IPS-15b (cell line): ENCODE results near the gene TUBGCP2.
A peak's percentile ranks its signal among the peaks of the same experiment; 100 is the strongest.
"Not testable (repeated sequence)": the region's sequence is repeated elsewhere in the genome, so short reads cannot be mapped to it uniquely, and the experiment has no call there.

Experiments
- H3K27me3 ChIP-seq: one replicate; pipeline ENCODE4 v1.6.1; 2013; ENCODE audit warnings: low read length; ENCODE audit not compliant: control insufficient read depth, insufficient read depth
- H3K36me3 ChIP-seq: one replicate; pipeline ENCODE4 v1.6.1; 2013; ENCODE audit warnings: low read length; ENCODE audit not compliant: control insufficient read depth, insufficient read depth
- H3K4me1 ChIP-seq: one replicate; pipeline ENCODE4 v1.6.1; 2013; ENCODE audit warnings: mild to moderate bottlenecking, low read length; ENCODE audit not compliant: control insufficient read depth, insufficient read depth
- H3K4me3 ChIP-seq: one replicate; pipeline ENCODE4 v1.5.1; 2013; ENCODE audit warnings: low read depth, low read length
- H3K9ac ChIP-seq: one replicate; pipeline ENCODE4 v1.6.1; 2013; ENCODE audit warnings: low read depth, mild to moderate bottlenecking, low read length
- H3K9me3 ChIP-seq: one replicate; pipeline ENCODE4 v1.6.1; 2013; ENCODE audit warnings: mild to moderate bottlenecking, low read length; ENCODE audit not compliant: control insufficient read depth, insufficient read depth

Gene TUBGCP2

DNA sequence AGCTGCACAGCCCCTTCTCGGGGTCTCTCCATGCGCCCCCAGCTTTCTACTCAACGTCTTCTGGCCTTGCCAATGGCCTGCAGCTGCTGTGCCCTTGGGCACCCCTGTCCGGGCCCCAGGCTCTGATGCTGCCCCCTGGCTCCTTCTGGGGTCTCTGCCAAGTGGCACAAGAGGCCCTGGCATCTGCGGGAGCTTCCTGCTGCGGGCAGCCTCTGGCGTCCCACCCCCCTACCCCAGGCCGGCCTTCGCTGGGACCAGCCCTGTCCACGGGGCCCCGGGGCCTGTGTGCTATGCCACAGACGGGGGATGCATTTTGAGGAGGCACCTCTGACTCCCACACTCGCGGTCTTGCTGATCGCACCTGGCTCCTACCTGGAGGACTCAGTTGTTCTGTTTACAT, 68.7 kb downstream of the TUBGCP2 start:
- H3K36me3 ChIP-seq, result no peaks in the 10 kb centered on the region
- peaks cover 11% of the 10 kb centered on the region for H3K27me3 ChIP-seq
- no peaks in the 10 kb centered on the region for H3K4me1 ChIP-seq
- H3K9ac ChIP-seq, result no peak overlapping the region
- no peaks in the 10 kb centered on the region for H3K9me3 ChIP-seq
- no peak overlapping the region for H3K4me3 ChIP-seq

DNA sequence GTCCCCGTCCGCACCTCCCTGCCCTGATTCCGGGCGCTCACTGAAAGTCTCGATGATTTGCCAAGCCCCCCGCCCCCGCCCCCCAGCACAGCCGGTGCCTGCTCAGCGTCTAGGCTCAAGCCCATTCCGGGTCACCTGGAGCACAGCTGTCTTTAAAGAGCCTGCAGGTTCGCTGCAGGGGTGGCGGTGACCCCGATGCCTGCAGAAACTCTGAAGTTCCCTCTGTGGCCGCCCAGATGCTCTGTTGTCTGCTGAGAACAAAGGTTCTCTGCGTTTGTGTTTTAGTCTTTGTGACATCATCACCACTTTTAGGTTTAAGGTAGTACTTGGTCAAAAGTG, 70.2 kb downstream of the TUBGCP2 start:
- H3K4me1 ChIP-seq, result no peaks in the 10 kb centered on the region
- no peaks in the 10 kb centered on the region for H3K9me3 ChIP-seq
- peaks cover 16% of the 10 kb centered on the region for H3K27me3 ChIP-seq
- peak overlapping the region; percentile 60 for H3K9ac ChIP-seq
- peak overlapping the region; percentile 50 for H3K4me3 ChIP-seq
- H3K36me3 ChIP-seq, result no peaks in the 10 kb centered on the region

DNA sequence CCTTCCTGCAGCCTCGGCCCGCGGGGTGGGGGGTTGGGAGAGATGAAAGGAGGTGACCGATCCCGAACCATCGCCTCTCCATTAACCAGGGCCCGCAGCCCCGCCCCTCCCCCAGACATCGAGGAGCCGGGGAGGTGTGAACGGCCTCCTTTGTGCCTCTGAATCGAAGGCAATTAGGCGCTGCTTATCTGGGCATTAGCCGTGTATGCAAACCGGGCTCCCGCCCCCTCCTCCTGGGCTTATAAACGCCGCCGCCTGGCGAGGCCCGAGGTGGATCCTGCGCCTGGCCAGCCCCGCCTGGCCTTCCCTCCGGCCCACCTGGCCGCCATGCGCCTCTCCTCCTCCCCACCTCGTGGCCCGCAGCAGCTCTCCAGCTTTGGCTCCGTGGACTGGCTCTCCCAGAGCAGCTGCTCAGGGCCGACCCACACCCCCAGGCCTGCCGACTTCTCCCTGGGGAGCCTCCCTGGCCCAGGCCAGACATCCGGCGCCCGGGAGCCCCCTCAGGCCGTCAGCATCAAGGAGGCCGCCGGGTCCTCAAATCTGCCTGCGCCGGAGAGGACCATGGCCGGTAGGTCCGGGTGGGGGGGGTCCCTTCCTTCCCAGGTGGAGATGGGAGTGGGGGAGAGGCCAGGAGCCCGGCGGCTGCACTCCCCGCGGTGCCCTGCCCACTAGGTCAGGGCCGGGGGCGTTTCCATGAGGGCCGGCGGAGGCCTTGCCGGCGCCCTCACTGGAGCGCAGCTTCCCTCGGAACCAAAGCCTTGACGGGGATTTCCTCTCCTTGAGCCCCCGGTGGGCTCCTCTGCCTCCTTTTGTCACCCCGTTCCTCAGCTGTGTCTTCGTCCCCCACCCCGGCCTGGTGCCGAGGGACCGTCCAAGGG, 70.8 kb downstream of the TUBGCP2 start, which contains the start of gene VENTX:
VENTX (plus strand) TSS at position 268 of the 878 bp plus-strand sequence; CDS start at position 328, 60 bp downstream.
- Histone ChIP-seq H3K9me3 (no peaks in the 10 kb centered on the region), H3K4me3 (peak within 1 kb of the TSS; percentile 50), H3K27me3 (peaks cover 18% of the 10 kb centered on the region), H3K4me1 (no peaks in the 10 kb centered on the region), H3K36me3 (no peaks in the 10 kb centered on the region), H3K9ac (peak within 1 kb of the TSS; percentile 60)

DNA sequence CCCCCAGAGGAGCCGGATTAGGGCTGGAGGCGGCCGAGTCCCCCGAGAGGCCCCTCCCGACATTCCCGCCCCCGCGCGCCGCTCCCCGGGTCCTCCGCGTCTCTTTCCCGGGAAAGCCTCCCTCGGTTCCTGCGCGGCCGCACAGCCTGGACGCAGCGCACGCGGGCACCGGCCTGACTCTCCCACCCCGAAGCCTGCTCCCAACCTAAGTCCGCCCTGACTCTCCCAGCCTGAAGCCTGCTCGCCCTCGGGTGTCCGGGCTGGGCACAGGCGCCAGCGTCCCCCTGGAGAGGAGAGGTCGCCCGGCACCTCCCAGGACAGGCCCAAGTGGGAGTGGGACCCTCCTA, 71.5 kb downstream of the TUBGCP2 start:
- no peaks in the 10 kb centered on the region for H3K9me3 ChIP-seq
- H3K27me3 ChIP-seq, result peaks cover 18% of the 10 kb centered on the region
- peak overlapping the region; percentile 37 for H3K9ac ChIP-seq
- peak overlapping the region; percentile 50 for H3K4me3 ChIP-seq
- no peaks in the 10 kb centered on the region for H3K4me1 ChIP-seq
- H3K36me3 ChIP-seq, result no peaks in the 10 kb centered on the region

DNA sequence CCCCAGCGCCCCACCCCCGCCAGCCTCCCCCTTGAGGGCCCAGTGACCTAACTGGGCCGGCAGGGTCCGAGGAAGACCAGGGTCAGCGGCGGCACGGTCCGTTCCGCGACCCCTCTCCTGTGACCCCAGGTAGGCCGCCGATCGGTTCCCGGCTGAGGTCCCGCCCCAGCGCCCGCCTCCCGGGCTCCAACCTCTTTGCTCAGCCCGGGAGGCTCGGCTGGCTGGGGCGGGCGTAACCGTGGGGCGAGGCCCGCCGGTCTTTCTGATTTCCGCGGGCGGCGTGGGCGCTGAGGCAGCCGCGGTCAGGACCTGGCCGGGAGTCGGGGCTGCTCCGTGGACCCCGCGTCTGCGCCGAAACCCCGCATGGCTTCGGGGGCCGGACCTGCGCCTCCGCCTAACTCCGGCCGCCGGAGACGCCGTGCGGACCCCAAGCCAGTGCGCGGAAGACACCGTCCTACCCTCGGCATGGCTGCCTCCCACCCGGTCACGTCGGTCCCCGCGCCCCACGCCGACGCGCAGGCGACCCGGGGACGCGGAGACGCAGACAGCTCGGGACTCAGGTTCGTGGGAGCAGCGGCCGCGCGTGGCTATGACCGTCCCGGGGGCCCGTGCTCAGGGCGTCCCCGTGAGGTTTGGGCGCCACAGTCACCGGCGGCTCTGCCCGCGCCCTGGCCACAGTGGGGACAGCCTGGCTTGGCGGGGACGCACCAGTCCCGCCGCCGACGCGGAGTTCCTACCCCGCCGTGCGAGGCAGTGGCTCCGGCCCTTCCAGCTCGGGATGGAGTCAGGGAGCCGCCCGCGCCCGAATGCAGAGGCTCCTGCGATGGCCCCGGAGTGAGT, 72.1 kb downstream of the TUBGCP2 start:
- H3K9ac ChIP-seq, result no peak overlapping the region
- H3K9me3 ChIP-seq, result no peaks in the 10 kb centered on the region
- H3K36me3 ChIP-seq, result no peaks in the 10 kb centered on the region
- peaks cover 18% of the 10 kb centered on the region for H3K27me3 ChIP-seq
- H3K4me3 ChIP-seq, result peak overlapping the region; percentile 50
- H3K4me1 ChIP-seq, result no peaks in the 10 kb centered on the region

DNA sequence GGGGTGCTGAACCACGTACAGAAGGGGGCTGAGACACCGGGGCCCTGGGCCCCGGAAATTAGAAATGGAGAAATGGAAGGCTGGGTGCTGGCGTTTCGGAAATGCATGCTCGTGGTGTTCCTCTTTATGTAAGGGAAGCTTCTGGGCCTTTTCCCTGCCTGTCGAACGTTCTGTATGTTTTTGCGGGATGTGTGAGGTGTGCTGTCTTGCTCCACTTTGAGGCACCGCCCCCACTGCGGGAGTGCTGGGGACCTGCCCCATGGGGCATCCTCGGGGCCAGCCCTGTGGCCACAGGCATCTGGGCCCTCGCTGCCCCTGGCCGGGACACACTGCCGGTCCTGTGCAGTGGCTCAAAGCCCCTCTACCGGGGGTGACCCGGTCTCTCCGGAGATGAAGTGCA, 72.7 kb downstream of the TUBGCP2 start:
- Histone ChIP-seq H3K27me3 (peaks cover 18% of the 10 kb centered on the region), H3K36me3 (peaks cover 2% of the 10 kb centered on the region), H3K9ac (no peak overlapping the region), H3K9me3 (no peaks in the 10 kb centered on the region), H3K4me3 (peak overlapping the region; percentile 50), H3K4me1 (no peaks in the 10 kb centered on the region)

DNA sequence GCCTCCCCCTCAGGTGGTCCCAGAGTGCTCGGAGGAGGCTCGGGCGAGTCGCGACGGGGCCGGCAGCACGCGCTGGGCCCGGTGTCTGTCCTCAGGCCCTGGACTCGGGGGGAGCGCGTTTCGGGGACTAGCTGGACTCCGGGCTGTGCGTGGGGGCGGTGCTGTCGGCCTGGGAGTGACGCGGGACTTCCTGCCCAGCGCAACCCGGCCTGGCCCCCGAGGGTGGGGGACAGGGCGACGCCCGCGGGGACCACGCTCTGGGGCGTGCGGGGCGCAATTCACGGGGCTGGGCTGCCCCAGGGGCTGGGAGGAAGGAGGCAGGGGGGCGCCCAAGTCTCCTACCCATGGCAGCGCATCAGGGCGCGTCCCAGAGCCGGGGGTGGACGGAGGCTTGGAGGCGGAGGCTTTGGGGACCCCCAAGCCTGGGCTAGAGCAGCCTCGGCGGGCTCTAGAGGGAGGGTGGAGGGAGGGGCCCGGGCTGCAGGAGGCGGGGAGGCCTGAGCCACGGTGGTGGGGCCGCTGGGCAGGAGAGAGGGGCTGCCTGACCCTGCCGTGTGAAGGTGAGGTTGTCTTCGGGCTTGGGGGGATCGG, 73.3 kb downstream of the TUBGCP2 start:
- H3K9me3 ChIP-seq, result no peaks in the 10 kb centered on the region
- H3K4me1 ChIP-seq, result no peaks in the 10 kb centered on the region
- no peak overlapping the region for H3K9ac ChIP-seq
- H3K27me3 ChIP-seq, result peaks cover 18% of the 10 kb centered on the region
- peak overlapping the region; percentile 32 for H3K4me3 ChIP-seq
- H3K36me3 ChIP-seq, result peaks cover 2% of the 10 kb centered on the region

GRCh38 chr10:133234796-133235195, 73.9 kb downstream of the TUBGCP2 start:
- Histone ChIP-seq H3K4me3 (peak overlapping the region; percentile 32), H3K27me3 (peaks cover 18% of the 10 kb centered on the region)
- not testable (repeated sequence) for H3K9ac ChIP-seq

GRCh38 chr10:133231946-133232574, 76.6 kb downstream of the TUBGCP2 start:
- Histone ChIP-seq H3K4me1 (peaks cover 2% of the 10 kb centered on the region), H3K9ac (peak overlapping the region; percentile 61), H3K36me3 (peaks cover 2% of the 10 kb centered on the region), H3K27me3 (peaks cover 27% of the 10 kb centered on the region), H3K4me3 (peak overlapping the region; percentile 62), H3K9me3 (no peaks in the 10 kb centered on the region)

More at GRCh38 chr10:133234796-133235195, 73.9 kb downstream of the TUBGCP2 start:
- not testable (repeated sequence) for H3K4me1 ChIP-seq, H3K9me3 ChIP-seq, H3K36me3 ChIP-seq

GRCh38 chr10:133231244-133231945, 77.3 kb downstream of the TUBGCP2 start:
- H3K4me1 ChIP-seq, result peaks cover 2% of the 10 kb centered on the region
- H3K9ac ChIP-seq, result peak overlapping the region; percentile 65
- peaks cover 2% of the 10 kb centered on the region for H3K36me3 ChIP-seq
- H3K4me3 ChIP-seq, result peak overlapping the region; percentile 62
- peaks cover 23% of the 10 kb centered on the region for H3K27me3 ChIP-seq
- no peaks in the 10 kb centered on the region for H3K9me3 ChIP-seq
